Activated naive CD4-positive, alpha-beta T cell treated with anti-CD3 and anti-CD28 coated beads for 36 hours (primary cell): ENCODE results near the gene COX5B. TPM values are rescaled to one million over a fixed set of nuclear protein-coding genes. Genes with fewer than 3 reads are reported as not detected.
"Not testable (repeated sequence)": the region's sequence is repeated elsewhere in the genome, so short reads cannot be mapped to it uniquely, and the experiment has no call there.

Experiments used
- CTCF ChIA-PET: fragments of 350-600 bp; sonication (Branson Sonifier 250); formaldehyde crosslinking; loops from one replicate; lab custom pipeline; 2021; ENCODE audit warnings: antibody characterized with exemption; lab: Charles Lee
- DNase-seq: peaks from one replicate; pipeline ENCODE4 v3.0.0-alpha.2; 2020
- H3K27ac Mint-ChIP-seq: one replicate; pipeline ENCODE4 v1.8.0; 2021; ENCODE audit warnings: mild to moderate bottlenecking, mixed read lengths
- H3K27me3 Mint-ChIP-seq: one replicate; pipeline ENCODE4 v1.8.0; 2021; ENCODE audit warnings: low read depth, mixed read lengths
- H3K36me3 Mint-ChIP-seq: one replicate; pipeline ENCODE4 v1.8.0; 2021; ENCODE audit warnings: low read depth, mixed read lengths
- H3K4me1 Mint-ChIP-seq: one replicate; pipeline ENCODE4 v1.8.0; 2021; ENCODE audit warnings: low read depth, mixed read lengths
- H3K4me3 Mint-ChIP-seq: one replicate; pipeline ENCODE4 v1.8.0; 2021; ENCODE audit warnings: mild to moderate bottlenecking, moderate library complexity, mixed read lengths
- H3K9me3 Mint-ChIP-seq: one replicate; pipeline ENCODE4 v1.8.0; 2021; ENCODE audit warnings: mixed read lengths
- intact Hi-C: fragments of 100-400 bp; cut with micrococcal nuclease; formaldehyde crosslinking; loops from one replicate; pipeline ENCODE4 v1.15.1; 2023
- total RNA-seq, 2 experiments: library from RNA; stranded (reverse); gene quantifications; one replicate each; pipeline ENCODE4 v1.2.3, GENCODE V29; 2021

COX5B gene
- total RNA-seq, 2 experiments from 2014 or later: 245 to 267 TPM

- Mint-ChIP-seq H3K4me3 (no peak overlapping the region), H3K27me3 (no peaks in the 10 kb centered on the region), H3K4me1 (peaks cover 28% of the 10 kb centered on the region), H3K36me3 (no peaks in the 10 kb centered on the region), H3K9me3 (no peaks in the 10 kb centered on the region), H3K27ac (no peak overlapping the region)
- CTCF ChIA-PET: no interaction called here
- no peak for DNase-seq
- intact Hi-C loops: no loop called here
Measured at GRCh38 chr2:97678298-97678697, 32.4 kb downstream of the COX5B start.

DNA sequence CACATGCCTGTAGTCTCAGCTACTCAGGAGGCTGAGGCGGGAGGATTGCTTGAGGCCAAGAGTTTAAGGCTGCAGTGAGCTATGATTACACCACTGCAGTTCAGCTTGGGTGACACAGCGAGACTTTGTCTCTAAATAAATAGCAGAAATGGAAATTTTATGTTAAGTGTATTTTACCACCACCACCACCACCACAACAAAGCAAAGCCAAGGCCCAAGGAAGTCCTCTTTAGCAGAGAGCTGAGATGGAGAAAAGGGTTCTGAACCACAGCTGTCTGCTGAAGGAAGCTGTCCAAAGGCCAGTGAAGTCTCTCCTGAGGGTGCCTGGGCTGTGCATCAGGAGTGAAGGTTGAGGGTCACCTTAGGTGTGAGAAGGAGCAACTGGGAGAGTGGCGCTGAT, 41.4 kb downstream of the COX5B start:
- H3K4me3 Mint-ChIP-seq, H3K36me3 Mint-ChIP-seq, H3K27ac Mint-ChIP-seq, intact Hi-C loops, H3K9me3 Mint-ChIP-seq, H3K27me3 Mint-ChIP-seq: not testable (repeated sequence)
- CTCF ChIA-PET: interaction anchor here (0.8 to 1.5 kb wide), 3 partner anchors 8 to 18 kb away, joined by 3 to 5 read pairs (median 3); no protein-coding TSS in a partner anchor
- H3K4me1 Mint-ChIP-seq: peaks cover 15% of the 10 kb centered on the region
- peak; percentile 18 for DNase-seq

- Mint-ChIP-seq H3K27me3 (no peaks in the 10 kb centered on the region), H3K9me3 (no peaks in the 10 kb centered on the region), H3K4me1 (peaks cover 15% of the 10 kb centered on the region), H3K27ac (peak overlapping the region; percentile 64), H3K36me3 (no peaks in the 10 kb centered on the region), H3K4me3 (no peak overlapping the region)
- CTCF ChIA-PET: interaction anchor here (0.7 to 1.5 kb wide), 5 partner anchors 8 to 98 kb away, joined by 3 to 5 read pairs (median 3); no protein-coding TSS in a partner anchor
- DNase-seq: no peak
- intact Hi-C loops: loop anchor here (1.0 kb wide), 2 partner anchors 14 to 24 kb away; partner anchors contain the start of gene ACTR1B
Measured at GRCh38 chr2:97688062-97688827, 42.4 kb downstream of the COX5B start.

DNA sequence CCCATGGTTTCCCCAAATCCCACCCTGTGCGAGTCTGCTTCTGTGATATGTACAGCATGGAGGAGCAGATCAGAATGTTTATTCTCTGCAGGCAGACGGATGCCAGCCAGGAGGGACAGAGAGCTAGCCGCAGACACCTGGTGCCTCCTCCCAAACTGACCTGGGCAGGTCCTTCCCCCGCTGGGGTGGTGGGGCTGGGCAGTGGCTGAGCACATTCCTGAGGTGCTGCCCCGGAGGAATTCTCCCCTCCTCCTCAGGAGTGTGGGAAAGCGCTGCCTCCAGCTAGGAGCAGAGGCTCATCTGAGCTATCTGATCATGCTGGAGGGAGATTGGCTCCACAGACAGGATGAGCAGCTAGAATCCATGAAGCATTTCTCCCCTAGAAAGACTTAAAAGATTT, 45.3 kb downstream of the COX5B start:
- Mint-ChIP-seq H3K9me3 (no peaks in the 10 kb centered on the region), H3K4me3 (no peak overlapping the region), H3K27me3 (no peaks in the 10 kb centered on the region), H3K27ac (no peak overlapping the region), H3K4me1 (peaks cover 15% of the 10 kb centered on the region), H3K36me3 (no peaks in the 10 kb centered on the region)
- CTCF ChIA-PET: interaction anchor here (1.0 to 2.8 kb wide), 5 partner anchors 9 to 100 kb away, joined by 4 to 10 read pairs (median 4); partner anchors contain the start of gene ACTR1B
- intact Hi-C loops: no loop called here
- no peak for DNase-seq

DNA sequence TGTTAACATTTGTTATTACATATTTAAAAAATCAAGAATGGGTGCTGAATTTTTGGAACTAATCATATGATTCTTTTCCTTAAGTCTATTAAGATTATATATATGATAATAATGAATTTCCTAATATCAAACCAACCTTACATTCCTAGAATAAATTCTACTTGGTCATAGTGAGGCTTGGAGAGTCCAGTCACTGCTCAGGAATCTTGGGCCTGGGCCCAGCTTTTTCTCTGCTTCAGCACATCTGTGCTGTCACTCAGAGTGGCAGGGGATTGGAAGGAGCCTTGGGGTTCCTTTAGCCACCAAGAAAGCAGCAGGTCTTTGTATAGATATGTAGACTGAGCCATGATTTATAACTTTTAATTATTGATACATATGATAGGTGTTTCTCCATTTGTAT, 47.6 kb downstream of the COX5B start:
- CTCF ChIA-PET: no interaction called here
- no peaks in the 10 kb centered on the region for H3K9me3 Mint-ChIP-seq
- no peak overlapping the region for H3K4me3 Mint-ChIP-seq
- no peaks in the 10 kb centered on the region for H3K36me3 Mint-ChIP-seq
- intact Hi-C loops: no loop called here
- no peaks in the 10 kb centered on the region for H3K27me3 Mint-ChIP-seq
- H3K4me1 Mint-ChIP-seq: peaks cover 11% of the 10 kb centered on the region
- H3K27ac Mint-ChIP-seq: no peak overlapping the region
- DNase-seq: no peak

DNA sequence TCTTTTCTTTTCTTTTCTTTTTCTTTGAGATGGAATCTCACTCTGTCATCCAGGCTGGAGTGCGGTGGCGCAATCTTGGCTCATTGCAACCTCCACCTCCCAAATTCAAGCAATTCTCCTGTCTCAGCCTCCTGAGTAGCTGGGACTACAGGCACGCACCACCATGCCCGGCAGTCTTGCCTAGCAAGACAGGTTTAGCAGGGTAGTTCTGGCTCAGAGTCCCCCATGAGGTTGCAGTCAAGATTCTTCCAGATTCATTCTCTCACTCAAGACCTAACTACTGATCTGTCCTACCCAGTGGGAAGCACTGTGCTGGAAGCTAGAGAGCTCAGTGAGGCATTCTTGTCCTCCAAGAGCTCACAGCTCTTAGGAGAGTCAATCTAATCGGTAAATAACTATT, 49.9 kb downstream of the COX5B start:
- peaks cover 4% of the 10 kb centered on the region for H3K4me1 Mint-ChIP-seq
- intact Hi-C loops: loop anchor here (5.0 kb wide), 1 partner anchor 48 kb away; the partner anchor contains the start of gene COX5B
- H3K9me3 Mint-ChIP-seq: no peaks in the 10 kb centered on the region
- CTCF ChIA-PET: interaction anchor here (0.7 to 6.2 kb wide), 9 partner anchors 13 to 105 kb away, joined by 3 to 128 read pairs (median 16); partner anchors contain the start of genes ACTR1B, ANKRD36B, COX5B and ZAP70
- H3K4me3 Mint-ChIP-seq: no peak overlapping the region
- no peak overlapping the region for H3K27ac Mint-ChIP-seq
- no peak for DNase-seq
- H3K27me3 Mint-ChIP-seq: no peaks in the 10 kb centered on the region
- H3K36me3 Mint-ChIP-seq: no peaks in the 10 kb centered on the region

- CTCF ChIA-PET: interaction anchor here (0.7 to 6.2 kb wide), 24 partner anchors 8 to 107 kb away, joined by 3 to 128 read pairs (median 5); partner anchors contain the start of genes ACTR1B, ANKRD36B, COX5B and ZAP70
- no peaks in the 10 kb centered on the region for H3K9me3 Mint-ChIP-seq
- peak; percentile 97 for DNase-seq
- peak overlapping the region; percentile 12 for H3K4me3 Mint-ChIP-seq
- H3K27ac Mint-ChIP-seq: no peak overlapping the region
- no peaks in the 10 kb centered on the region for H3K27me3 Mint-ChIP-seq
- no peaks in the 10 kb centered on the region for H3K36me3 Mint-ChIP-seq
- H3K4me1 Mint-ChIP-seq: peaks cover 4% of the 10 kb centered on the region
- intact Hi-C loops: loop anchor here (1.0 to 5.0 kb wide), 3 partner anchors 33 to 107 kb away; partner anchors contain the start of genes ACTR1B and COX5B
Measured at GRCh38 chr2:97697252-97698235, 51.7 kb downstream of the COX5B start.

Other genes starting within 250 kb of the COX5B start
- gene ANKRD36B, start 56.2 kb upstream of the COX5B start, total RNA-seq: 10 to 100 TPM; 11.3 to 13.2 TPM
- gene ACTR1B, start 18.0 kb downstream of the COX5B start, total RNA-seq: 100 to 1,000 TPM; 103 to 104 TPM
- gene C2orf92, start 23.7 kb downstream of the COX5B start, total RNA-seq: 1 to 10 TPM; 2.7 to 2.8 TPM
- 100 to 1,000 TPM; 167 TPM for gene ZAP70, start 67.5 kb downstream of the COX5B start, total RNA-seq